ENCODE data around the gene TTC9B. TPM values are rescaled to one million over a fixed set of nuclear protein-coding genes. Genes with fewer than 3 reads are reported as not detected.

Gene TTC9B
- total RNA-seq, 1 donor from 2014 or later, result not detected

- Mint-ChIP-seq H3K4me3 (ENCODE audit: unreplicated experiment) (peak overlapping the region; percentile 12), H3K4me1 (ENCODE audit: unreplicated experiment) (peaks cover 40% of the 10 kb centered on the region), H3K27ac (ENCODE audit: unreplicated experiment) (peak overlapping the region; percentile 45), H3K27me3 (ENCODE audit: unreplicated experiment) (no peaks in the 10 kb centered on the region), H3K36me3 (ENCODE audit: unreplicated experiment) (peaks cover 39% of the 10 kb centered on the region), H3K9me3 (ENCODE audit: unreplicated experiment) (no peaks in the 10 kb centered on the region)
- no peak for TF ChIP-seq CTCF (IDR thresholded peaks at IDR 0.05)
- DNase-seq (ENCODE audit: extremely low spot score, unreplicated experiment), result no peak
Measured at GRCh38 chr19:40253611-40254092, 35.5 kb upstream of the TTC9B start.

DNA sequence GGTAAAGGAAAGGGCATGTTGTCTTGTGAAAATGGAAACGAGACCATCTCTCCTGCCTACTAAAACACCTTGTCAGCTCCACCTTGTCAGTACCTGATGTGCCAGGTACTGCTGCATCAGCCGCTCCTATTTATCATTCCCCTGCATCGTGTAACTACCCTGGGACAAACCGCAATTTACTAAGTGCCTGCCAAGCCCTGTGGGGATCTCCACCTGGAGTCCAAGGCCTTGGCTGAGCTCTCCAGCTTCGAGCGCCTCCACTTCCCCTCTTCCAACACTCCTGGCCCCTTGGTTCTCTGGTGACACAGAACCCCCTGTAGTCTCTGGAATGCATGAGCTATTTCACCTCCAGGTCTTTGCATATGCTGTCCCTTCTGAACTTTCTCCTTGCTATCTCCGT is 34.2 kb upstream of the TTC9B start:
- no peaks in the 10 kb centered on the region for H3K9me3 Mint-ChIP-seq (ENCODE audit: unreplicated experiment)
- no peak for DNase-seq (ENCODE audit: extremely low spot score, unreplicated experiment)
- no peaks in the 10 kb centered on the region for H3K27me3 Mint-ChIP-seq (ENCODE audit: unreplicated experiment)
- no peak for TF ChIP-seq CTCF (IDR thresholded peaks at IDR 0.05)
- H3K27ac Mint-ChIP-seq (ENCODE audit: unreplicated experiment), result peak overlapping the region; percentile 57
- peaks cover 38% of the 10 kb centered on the region for H3K4me1 Mint-ChIP-seq (ENCODE audit: unreplicated experiment)
- H3K4me3 Mint-ChIP-seq (ENCODE audit: unreplicated experiment), result no peak overlapping the region
- peaks cover 41% of the 10 kb centered on the region for H3K36me3 Mint-ChIP-seq (ENCODE audit: unreplicated experiment)

DNA sequence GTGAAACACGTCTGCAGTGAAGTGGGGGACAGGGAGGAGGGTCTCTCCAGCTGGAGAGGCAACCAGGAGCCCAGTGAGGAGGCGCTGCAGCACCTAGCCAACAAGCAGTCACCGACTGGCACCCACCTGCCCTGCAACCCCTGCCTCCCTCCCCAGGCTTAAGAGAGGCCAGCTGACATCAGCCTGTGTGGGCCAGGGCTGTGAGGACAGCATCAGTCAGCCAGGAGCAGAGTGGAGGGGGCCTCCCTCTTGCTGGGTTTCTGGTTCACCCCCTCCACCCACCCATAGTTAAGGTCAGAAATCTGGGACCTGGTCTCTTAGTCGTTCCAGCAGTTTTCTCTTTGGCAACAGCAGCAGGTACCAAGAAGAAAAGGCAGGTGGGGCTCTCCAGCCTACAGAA is 33.8 kb upstream of the TTC9B start:
- H3K4me1 Mint-ChIP-seq (ENCODE audit: unreplicated experiment), result peaks cover 38% of the 10 kb centered on the region
- TF ChIP-seq CTCF (IDR thresholded peaks at IDR 0.05), result no peak
- no peaks in the 10 kb centered on the region for H3K9me3 Mint-ChIP-seq (ENCODE audit: unreplicated experiment)
- no peaks in the 10 kb centered on the region for H3K27me3 Mint-ChIP-seq (ENCODE audit: unreplicated experiment)
- no peak overlapping the region for H3K27ac Mint-ChIP-seq (ENCODE audit: unreplicated experiment)
- peaks cover 41% of the 10 kb centered on the region for H3K36me3 Mint-ChIP-seq (ENCODE audit: unreplicated experiment)
- no peak for DNase-seq (ENCODE audit: extremely low spot score, unreplicated experiment)
- no peak overlapping the region for H3K4me3 Mint-ChIP-seq (ENCODE audit: unreplicated experiment)

- Mint-ChIP-seq H3K27me3 (ENCODE audit: unreplicated experiment) (no peaks in the 10 kb centered on the region), H3K4me3 (ENCODE audit: unreplicated experiment) (no peak overlapping the region), H3K4me1 (ENCODE audit: unreplicated experiment) (peaks cover 38% of the 10 kb centered on the region), H3K27ac (ENCODE audit: unreplicated experiment) (no peak overlapping the region), H3K9me3 (ENCODE audit: unreplicated experiment) (no peaks in the 10 kb centered on the region), H3K36me3 (ENCODE audit: unreplicated experiment) (peaks cover 39% of the 10 kb centered on the region)
- no peak for TF ChIP-seq CTCF (IDR thresholded peaks at IDR 0.05)
- no peak for DNase-seq (ENCODE audit: extremely low spot score, unreplicated experiment)
Measured at GRCh38 chr19:40251244-40251643, 33.1 kb upstream of the TTC9B start.

- H3K27ac Mint-ChIP-seq (ENCODE audit: unreplicated experiment), result peak overlapping the region; percentile 39
- peaks cover 25% of the 10 kb centered on the region for H3K36me3 Mint-ChIP-seq (ENCODE audit: unreplicated experiment)
- TF ChIP-seq CTCF (IDR thresholded peaks at IDR 0.05), result no peak
- DNase-seq (ENCODE audit: extremely low spot score, unreplicated experiment), result no peak
- H3K27me3 Mint-ChIP-seq (ENCODE audit: unreplicated experiment), result no peaks in the 10 kb centered on the region
- H3K4me1 Mint-ChIP-seq (ENCODE audit: unreplicated experiment), result peaks cover 42% of the 10 kb centered on the region
- no peaks in the 10 kb centered on the region for H3K9me3 Mint-ChIP-seq (ENCODE audit: unreplicated experiment)
- H3K4me3 Mint-ChIP-seq (ENCODE audit: unreplicated experiment), result no peak overlapping the region
Measured at GRCh38 chr19:40249781-40250180, 31.6 kb upstream of the TTC9B start.

Data from osteocyte (in vitro differentiated cells).